SH-SY5Y (cell line): Measurements from ENCODE around the gene SNAPIN.

Experiments
- GATA2 ChIP-seq: IDR thresholded peaks from 2 replicates; pipeline ENCODE4 v1.6.1; 2011; ENCODE audit warnings: mild to moderate bottlenecking, low read depth, low read length
- GATA3 ChIP-seq: IDR thresholded peaks from 2 replicates; pipeline ENCODE4 v1.6.1; 2011; ENCODE audit warnings: low read depth, mild to moderate bottlenecking, low read length, moderate library complexity

DNA sequence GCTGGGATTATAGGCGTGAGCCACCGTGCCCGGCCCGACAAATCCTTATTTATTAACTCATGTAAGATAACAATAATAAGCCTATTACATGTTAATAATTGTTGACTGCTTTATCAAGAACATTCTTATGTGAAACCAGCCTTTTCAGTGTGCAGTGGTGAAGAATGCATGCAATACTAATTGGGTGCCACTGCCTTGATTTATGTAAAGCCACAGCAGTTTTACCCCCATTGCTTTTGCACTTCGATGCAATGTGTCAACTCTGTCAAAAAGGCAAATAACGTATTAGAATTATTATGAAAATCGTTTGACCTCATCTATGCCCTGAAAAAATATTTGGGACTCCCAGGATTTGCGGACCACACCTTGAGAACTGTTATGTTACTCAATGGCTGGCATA, 38.2 kb downstream of the SNAPIN start:
- TF ChIP-seq GATA3 = no peak
- TF ChIP-seq GATA2 = no peak
